ENCODE measurements around the gene CSF3.

The CSF3 gene

GRCh38 chr17:40059729-40060475 is 44.7 kb downstream of the CSF3 start:
- in situ Hi-C loops (cut with MboI; ENCODE audit: low sequenced_read_pairs): no loop called here

GRCh38 chr17:40060887-40061608 is 45.8 kb downstream of the CSF3 start:
- in situ Hi-C loops (cut with MboI; ENCODE audit: low sequenced_read_pairs): no loop called here

GRCh38 chr17:40061609-40062038 is 46.4 kb downstream of the CSF3 start:
- in situ Hi-C loops (cut with MboI; ENCODE audit: low sequenced_read_pairs): no loop called here

GRCh38 chr17:40062329-40063186 is 47.3 kb downstream of the CSF3 start, which contains the start of gene THRA:
Gene THRA, plus strand, starts transcription at chr17:40062965. Its CDS starts 11,524 bp downstream, at chr17:40074489.
- in situ Hi-C loops (cut with MboI; ENCODE audit: low sequenced_read_pairs): no loop called here

GRCh38 chr17:40063187-40063771 is 48.0 kb downstream of the CSF3 start:
- in situ Hi-C loops (cut with MboI; ENCODE audit: low sequenced_read_pairs): no loop called here

GRCh38 chr17:40063901-40064531 is 48.8 kb downstream of the CSF3 start:
- in situ Hi-C loops (cut with MboI; ENCODE audit: low sequenced_read_pairs): no loop called here

- in situ Hi-C loops (cut with MboI; ENCODE audit: low sequenced_read_pairs): no loop called here
Measured at GRCh38 chr17:40064971-40065768, 49.9 kb downstream of the CSF3 start.

GRCh38 chr17:40065769-40066510 is 50.7 kb downstream of the CSF3 start:
- in situ Hi-C loops (cut with MboI; ENCODE audit: low sequenced_read_pairs): no loop called here
